SK-N-SH (cell line): ENCODE results near the gene ETF1.

Source experiments
- CHD2 ChIP-seq: fragments of 150-350 bp; IDR thresholded peaks from 2 replicates; pipeline ENCODE4 v1.6.1; 2018; ENCODE audit warnings: low read length; ENCODE audit not compliant: partially characterized antibody
- CTCF ChIP-seq: fragments of 200-600 bp; sonication (generic); IDR thresholded peaks from 2 replicates; pipeline ENCODE4 v1.6.1; 2017; ENCODE audit warnings: antibody characterized with exemption, mild to moderate bottlenecking, moderate library complexity
- MAX ChIP-seq: IDR thresholded peaks from 2 replicates; pipeline ENCODE4 v1.4.0; 2012; ENCODE audit warnings: low read depth

- TF ChIP-seq CHD2 (no peak), CTCF (no peak), MAX (no peak)
These were observed 20.5 kb upstream of the ETF1 start for GRCh38 chr5:138563340-138564118.
